ENCODE measurements around the gene TMEM191C.
"Not testable (repeated sequence)": the region's sequence is repeated elsewhere in the genome, so short reads cannot be mapped to it uniquely, and the experiment has no call there.

The TMEM191C gene

GRCh38 chr22:21493789-21494782, 26.9 kb downstream of the TMEM191C start:
- not testable (repeated sequence) for DNase-seq (ENCODE audit: extremely low read depth, insufficient read length); H3K27me3 ChIP-seq (replicated peaks; ENCODE audit: control insufficient read depth, insufficient read depth, low read length); H3K4me3 ChIP-seq (replicated peaks; ENCODE audit: low read depth, low read length); H3K36me3 ChIP-seq (ENCODE audit: control insufficient read depth, insufficient read depth, low read length)

GRCh38 chr22:21497984-21498383, 30.8 kb downstream of the TMEM191C start:
- H3K4me3 ChIP-seq (replicated peaks; ENCODE audit: low read depth, low read length); H3K36me3 ChIP-seq (ENCODE audit: control insufficient read depth, insufficient read depth, low read length); DNase-seq (ENCODE audit: extremely low read depth, insufficient read length): not testable (repeated sequence)

GRCh38 chr22:21498489-21498888, 31.3 kb downstream of the TMEM191C start:
- not testable (repeated sequence) for H3K27me3 ChIP-seq (replicated peaks; ENCODE audit: control insufficient read depth, insufficient read depth, low read length); H3K4me3 ChIP-seq (replicated peaks; ENCODE audit: low read depth, low read length); H3K36me3 ChIP-seq (ENCODE audit: control insufficient read depth, insufficient read depth, low read length); DNase-seq (ENCODE audit: extremely low read depth, insufficient read length)

More at GRCh38 chr22:21497984-21498383, 30.8 kb downstream of the TMEM191C start:
- H3K27me3 ChIP-seq (replicated peaks; ENCODE audit: control insufficient read depth, insufficient read depth, low read length): not testable (repeated sequence)

GRCh38 chr22:21499623-21500506, 32.7 kb downstream of the TMEM191C start:
- not testable (repeated sequence) for DNase-seq (ENCODE audit: extremely low read depth, insufficient read length); H3K36me3 ChIP-seq (ENCODE audit: control insufficient read depth, insufficient read depth, low read length); H3K4me3 ChIP-seq (replicated peaks; ENCODE audit: low read depth, low read length); H3K27me3 ChIP-seq (replicated peaks; ENCODE audit: control insufficient read depth, insufficient read depth, low read length)

GRCh38 chr22:21510397-21510796, 43.2 kb downstream of the TMEM191C start:
- DNase-seq (ENCODE audit: extremely low read depth, insufficient read length); H3K4me3 ChIP-seq (replicated peaks; ENCODE audit: low read depth, low read length); H3K36me3 ChIP-seq (ENCODE audit: control insufficient read depth, insufficient read depth, low read length); H3K27me3 ChIP-seq (replicated peaks; ENCODE audit: control insufficient read depth, insufficient read depth, low read length): not testable (repeated sequence)

GRCh38 chr22:21512022-21512421, 44.8 kb downstream of the TMEM191C start:
- not testable (repeated sequence) for H3K27me3 ChIP-seq (replicated peaks; ENCODE audit: control insufficient read depth, insufficient read depth, low read length); H3K36me3 ChIP-seq (ENCODE audit: control insufficient read depth, insufficient read depth, low read length); DNase-seq (ENCODE audit: extremely low read depth, insufficient read length); H3K4me3 ChIP-seq (replicated peaks; ENCODE audit: low read depth, low read length)

GRCh38 chr22:21514117-21514516, 46.9 kb downstream of the TMEM191C start:
- H3K27me3 ChIP-seq (replicated peaks; ENCODE audit: control insufficient read depth, insufficient read depth, low read length); H3K36me3 ChIP-seq (ENCODE audit: control insufficient read depth, insufficient read depth, low read length); H3K4me3 ChIP-seq (replicated peaks; ENCODE audit: low read depth, low read length); DNase-seq (ENCODE audit: extremely low read depth, insufficient read length): not testable (repeated sequence)

GRCh38 chr22:21515234-21515633, 48.0 kb downstream of the TMEM191C start:
- not testable (repeated sequence) for DNase-seq (ENCODE audit: extremely low read depth, insufficient read length); H3K27me3 ChIP-seq (replicated peaks; ENCODE audit: control insufficient read depth, insufficient read depth, low read length); H3K36me3 ChIP-seq (ENCODE audit: control insufficient read depth, insufficient read depth, low read length); H3K4me3 ChIP-seq (replicated peaks; ENCODE audit: low read depth, low read length)

GRCh38 chr22:21516522-21516921, 49.3 kb downstream of the TMEM191C start:
- not testable (repeated sequence) for H3K27me3 ChIP-seq (replicated peaks; ENCODE audit: control insufficient read depth, insufficient read depth, low read length); DNase-seq (ENCODE audit: extremely low read depth, insufficient read length)

GRCh38 chr22:21516970-21517764, 50.0 kb downstream of the TMEM191C start:
- H3K27me3 ChIP-seq (replicated peaks; ENCODE audit: control insufficient read depth, insufficient read depth, low read length); H3K4me3 ChIP-seq (replicated peaks; ENCODE audit: low read depth, low read length); DNase-seq (ENCODE audit: extremely low read depth, insufficient read length); H3K36me3 ChIP-seq (ENCODE audit: control insufficient read depth, insufficient read depth, low read length): not testable (repeated sequence)

More at GRCh38 chr22:21516522-21516921, 49.3 kb downstream of the TMEM191C start:
- H3K36me3 ChIP-seq (ENCODE audit: control insufficient read depth, insufficient read depth, low read length); H3K4me3 ChIP-seq (replicated peaks; ENCODE audit: low read depth, low read length): not testable (repeated sequence)

Data from GM06990 (cell line).